K562 (cell line): ENCODE results near the gene TM7SF2. TPM values are rescaled to one million over a fixed set of nuclear protein-coding genes. Genes with fewer than 3 reads are reported as not detected.

Experiments used
- ARID2 ChIP-seq: fragments of 450-650 bp; IDR thresholded peaks from 2 replicates; pipeline ENCODE4 v1.6.1; 2017; ENCODE audit warnings: antibody characterized with exemption, mild to moderate bottlenecking
- CCNT2 ChIP-seq: IDR thresholded peaks from 2 replicates; pipeline ENCODE4 v1.6.1; 2011; ENCODE audit warnings: borderline replicate concordance, low read depth, mild to moderate bottlenecking, moderate library complexity, mixed read lengths, low read length; ENCODE audit not compliant: insufficient read length; ENCODE audit errors: extremely low read depth
- CREB1 ChIP-seq, 2 experiments: sonication (generic) in 1 of 2; formaldehyde crosslinking in 1 of 2; IDR thresholded peaks; 2 replicates each; pipeline versions ENCODE4 v1.6.1 to v1.8.0; 2012 to 2022; ENCODE audit warnings: inconsistent platforms in 1 of 2, mild to moderate bottlenecking in 1 of 2, missing genetic modification reagents in 1 of 2, moderate library complexity in 1 of 2
- GABPB2 ChIP-seq: fragments of 250-450 bp; sonication (Bioruptor Pico); conservative IDR thresholded peaks from 2 replicates; pipeline ENCODE4 v1.5.1; 2021; ENCODE audit warnings: mild to moderate bottlenecking
- HIVEP1 ChIP-seq: fragments of 250-450 bp; sonication (Bioruptor Pico); IDR thresholded peaks from 2 replicates; pipeline ENCODE4 v1.4.0; 2020; ENCODE audit warnings: mild to moderate bottlenecking
- PHF8 ChIP-seq: fragments of 200-600 bp; sonication (generic); IDR thresholded peaks from 2 replicates; pipeline ENCODE4 v1.6.1; 2012; ENCODE audit warnings: mixed run types, mild to moderate bottlenecking, inconsistent platforms, low read length, moderate library complexity, borderline replicate concordance
- POLR2B ChIP-seq: fragments of 450-650 bp; IDR thresholded peaks from 2 replicates; pipeline ENCODE4 v1.6.1; 2018; ENCODE audit warnings: low read depth; ENCODE audit not compliant: partially characterized antibody
- POLR2H ChIP-seq: IDR thresholded peaks from 2 replicates; pipeline ENCODE4 v1.6.1; 2016; ENCODE audit warnings: missing genetic modification characterization, low read depth, mild to moderate bottlenecking, control low read depth, missing compliant biosample characterization, moderate library complexity
- PTTG1 ChIP-seq: fragments of 450-650 bp; IDR thresholded peaks from 2 replicates; pipeline ENCODE4 v1.6.1; 2016; ENCODE audit warnings: low read depth, mild to moderate bottlenecking, missing genetic modification characterization, missing compliant biosample characterization
- RAD21 ChIP-seq, 2 experiments: fragments of 250-450 bp in 1 of 2; fragments of 450-650 bp in 1 of 2; sonication (Bioruptor Pico) in 1 of 2; formaldehyde crosslinking in 1 of 2; IDR thresholded peaks in 1 of 2; conservative IDR thresholded peaks in 1 of 2; 2 replicates each; pipeline versions ENCODE4 v1.4.0 to v1.8.0; 2020 to 2022; ENCODE audit warnings: mild to moderate bottlenecking in 2 of 2, moderate library complexity in 1 of 2
- RAD51 ChIP-seq: fragments of 450-650 bp; IDR thresholded peaks from 2 replicates; pipeline ENCODE4 v1.7.1; 2016; ENCODE audit warnings: low read depth, mild to moderate bottlenecking, borderline replicate concordance
- SNAPC5 ChIP-seq: fragments of 250-450 bp; sonication (Bioruptor Pico); IDR thresholded peaks from 2 replicates; pipeline ENCODE4 v1.8.0; 2021; ENCODE audit warnings: moderate library complexity, mild to moderate bottlenecking, inconsistent platforms
- TFAP4 ChIP-seq: sonication (generic); formaldehyde crosslinking; IDR thresholded peaks from 2 replicates; pipeline ENCODE4 v1.8.0; 2022; ENCODE audit warnings: missing genetic modification reagents, mild to moderate bottlenecking, moderate library complexity, borderline replicate concordance
- ZBTB8A ChIP-seq: fragments of 450-650 bp; IDR thresholded peaks from 2 replicates; pipeline ENCODE4 v1.6.1; 2018; ENCODE audit warnings: mild to moderate bottlenecking, moderate library complexity; ENCODE audit not compliant: partially characterized antibody
- ZC3H4 ChIP-seq: sonication (generic); formaldehyde crosslinking; IDR thresholded peaks from 2 replicates; pipeline ENCODE4 v1.9.0; 2021; ENCODE audit warnings: missing genetic modification reagents, borderline replicate concordance
- ZNF311 ChIP-seq: fragments of 250-450 bp; sonication (Bioruptor Pico); IDR thresholded peaks from 2 replicates; pipeline ENCODE4 v1.4.0; 2020; ENCODE audit warnings: mild to moderate bottlenecking, moderate library complexity
- ZNF407 ChIP-seq: fragments of 450-650 bp; IDR thresholded peaks from 2 replicates; pipeline ENCODE4 v1.6.1; 2016; ENCODE audit warnings: low read depth
- polyA plus RNA-seq, 8 experiments: library from polyadenylated mRNA; depleted of rRNA in 4 of 8; stranded (reverse) in 5 of 8; unstranded in 3 of 8; fragments of >200 nt; fragmentation: Nextera tagmentation in 2 of 8; fragmentation: Illumina TruSeq in 1 of 8; extraction: Ambion mirVana in 2 of 8; extraction: Trizol in 1 of 8; gene quantifications; 2 replicates each; pipeline versions ENCODE4 v1.2.1 to v1.2.3, GENCODE V29; 2011 to 2014; ENCODE audit warnings: inconsistent platforms in 1 of 8, missing spikeins in 1 of 8
- total RNA-seq, 7 experiments: library from RNA; depleted of rRNA in 6 of 7; stranded (reverse); fragments of >200 nt in 6 of 7; fragmentation: Illumina TruSeq in 2 of 7; extraction: Trizol in 2 of 7; gene quantifications; 2 replicates each; pipeline versions ENCODE4 v1.2.1 to v1.2.3, GENCODE V29; 2011 to 2021; ENCODE audit warnings: low replicate concordance in 1 of 7

Gene TM7SF2
- total and polyA plus RNA-seq, 9 of the 15 experiments (the other 6 are each of a cell fraction or from before 2014, with no cell fraction given) = 1.2 to 22.0 (median 14.3) TPM

- TF ChIP-seq POLR2H (tag) = peak; percentile 79
- peak; percentile 91 for TF ChIP-seq CREB1 (IDR thresholded peaks at IDR 0.05)
- peak; percentile 91; the same call in 1 of the 2 replicates for TF ChIP-seq CREB1 (CRISPR knock-in tag; IDR thresholded peaks at IDR 0.05)
- peak; percentile 86 for TF ChIP-seq POLR2B
- no peak for TF ChIP-seq RAD51
- no peak for TF ChIP-seq SNAPC5
- TF ChIP-seq HIVEP1 (CRISPR knock-in tag) = no peak
- peak; percentile 26; the same call in 1 of the 2 replicates for TF ChIP-seq ARID2
- TF ChIP-seq PTTG1 (tag) = no peak
- TF ChIP-seq ZNF407 = no peak
- TF ChIP-seq CCNT2 = peak; percentile 39
- no peak for TF ChIP-seq ZBTB8A
- TF ChIP-seq RAD21 (CRISPR knock-in tag; conservative IDR thresholded peaks at IDR 0.05 in 1 of 2, IDR thresholded peaks at IDR 0.05 in 1 of 2) = peak; percentile 84 to 85
- TF ChIP-seq ZC3H4 = no peak
- peak; percentile 94 for TF ChIP-seq PHF8
- TF ChIP-seq TFAP4 = peak; percentile 87; the same call in 1 of the 2 replicates
- no peak for TF ChIP-seq ZNF311 (CRISPR knock-in tag)
- TF ChIP-seq GABPB2 = 0 out of 2 replicates have a peak, but pooled peaks have one; percentile 23
These were observed 5.8 kb downstream of the TM7SF2 start, which contains the start of gene ZNHIT2 (continued) for GRCh38 chr11:65117206-65118096.
